Fibroblast of lung (primary cell): Measurements from ENCODE around the gene MAOA. TPM values are rescaled to one million over a fixed set of nuclear protein-coding genes. Genes with fewer than 3 reads are reported as not detected.

Source experiments
- DNase-seq, 2 donors: peaks; one replicate each; pipeline versions ENCODE4 v3.0.0 to v3.0.0-alpha.2; 2010; ENCODE audit warnings: low read depth in 2 of 2
- H2AFZ ChIP-seq: 2 replicates; pipeline ENCODE4 v1.5.1; 2012; ENCODE audit warnings: low read length, control low read depth, inconsistent platforms
- H3K27ac ChIP-seq: 2 replicates; pipeline ENCODE4 v1.5.1; 2011; ENCODE audit warnings: low read length, control low read depth; ENCODE audit not compliant: insufficient read depth
- H3K27me3 ChIP-seq: 2 replicates; pipeline ENCODE4 v1.5.1; 2011; ENCODE audit warnings: mild to moderate bottlenecking, low read length; ENCODE audit not compliant: control insufficient read depth, insufficient read depth
- H3K36me3 ChIP-seq: 2 replicates; pipeline ENCODE4 v1.5.1; 2011; ENCODE audit warnings: low read length; ENCODE audit not compliant: control insufficient read depth, insufficient read depth
- H3K4me1 ChIP-seq: 2 replicates; pipeline ENCODE4 v1.5.1; 2011; ENCODE audit warnings: low read length; ENCODE audit not compliant: control insufficient read depth, insufficient read depth; ENCODE audit errors: extremely low read depth
- H3K4me2 ChIP-seq: 2 replicates; pipeline ENCODE4 v1.5.1; 2011; ENCODE audit warnings: low read length, control low read depth; ENCODE audit not compliant: insufficient read depth; ENCODE audit errors: extremely low read depth
- H3K4me3 ChIP-seq, 4 experiments: fragments of 200-600 bp in 1 of 4; sonication (generic) in 1 of 4; replicated peaks in 1 of 4; 2 replicates each; pipeline ENCODE4 v1.5.1; 2011 to 2016; ENCODE audit warnings: low read length in 4 of 4, low read depth in 3 of 4, mild to moderate bottlenecking in 3 of 4, control low read depth in 2 of 4, inconsistent platforms in 1 of 4, mixed read lengths in 1 of 4; ENCODE audit not compliant: insufficient read depth in 1 of 4; ENCODE audit errors: control extremely low read depth in 1 of 4
- H3K79me2 ChIP-seq: 2 replicates; pipeline ENCODE4 v1.5.1; 2012; ENCODE audit warnings: mild to moderate bottlenecking, low read length, inconsistent platforms; ENCODE audit not compliant: control insufficient read depth, insufficient read depth
- H3K9ac ChIP-seq: 2 replicates; pipeline ENCODE4 v1.5.1; 2011; ENCODE audit warnings: mild to moderate bottlenecking, low read length, control low read depth; ENCODE audit not compliant: insufficient read depth
- H3K9me3 ChIP-seq: 2 replicates; pipeline ENCODE4 v1.5.1; 2012; ENCODE audit warnings: low read depth, low read length; ENCODE audit not compliant: control insufficient read depth, insufficient read depth
- H4K20me1 ChIP-seq: 2 replicates; pipeline ENCODE4 v1.5.1; 2011; ENCODE audit warnings: low read length; ENCODE audit not compliant: control insufficient read depth, insufficient read depth; ENCODE audit errors: extremely low read depth
- CTCF ChIP-seq, 2 donors: IDR thresholded peaks in 1 of 2; conservative IDR thresholded peaks in 1 of 2; 1 replicate in 1 of 2; 2 replicates in 1 of 2; pipeline ENCODE4 v1.5.1; 2011 to 2012; ENCODE audit warnings: low read length in 2 of 2, control low read depth in 1 of 2, inconsistent platforms in 1 of 2, low read depth in 1 of 2, mild to moderate bottlenecking in 1 of 2
- EZH2 ChIP-seq: IDR thresholded peaks from 2 replicates; pipeline ENCODE4 v1.5.1; 2012; ENCODE audit warnings: low read length, control low read depth, mild to moderate bottlenecking; ENCODE audit errors: missing control alignments
- polyA plus RNA-seq, 2 donors: library from polyadenylated mRNA; depleted of rRNA in 1 of 2; stranded (reverse) in 1 of 2; unstranded in 1 of 2; fragments of >200 nt; gene quantifications; 2 replicates each; pipeline ENCODE4 v1.2.1, GENCODE V29; 2011 to 2012; ENCODE audit warnings: missing spikeins in 1 of 2
- total RNA-seq: library from RNA; depleted of rRNA; stranded (reverse); fragments of >200 nt; gene quantifications from 2 replicates; pipeline ENCODE4 v1.2.1, GENCODE V29; 2014

The MAOA gene
- total and polyA plus RNA-seq, 2 donors (not counting 1 experiment from before 2014, with no cell fraction given) = 12.8 to 27.6 TPM

GRCh38 chrX:43758044-43758443 lies 101.9 kb downstream of the MAOA start:
- H3K9ac ChIP-seq = no peak overlapping the region
- no peak for TF ChIP-seq CTCF (conservative IDR thresholded peaks at IDR 0.05 in 1 of 2, IDR thresholded peaks at IDR 0.05 in 1 of 2; ENCODE audit: low read depth in 1 of 2, low read length in 2 of 2)
- TF ChIP-seq EZH2 = no peak
- H3K4me2 ChIP-seq = no peak overlapping the region
- H4K20me1 ChIP-seq = no peaks in the 10 kb centered on the region
- H3K9me3 ChIP-seq = no peaks in the 10 kb centered on the region
- no peaks in the 10 kb centered on the region for H3K27me3 ChIP-seq
- no peaks in the 10 kb centered on the region for H3K79me2 ChIP-seq
- no peaks in the 10 kb centered on the region for H3K36me3 ChIP-seq
- H2AFZ ChIP-seq = no peak overlapping the region
- DNase-seq = no peak
- no peak overlapping the region for H3K4me3 ChIP-seq
- no peaks in the 10 kb centered on the region for H3K4me1 ChIP-seq
- no peak overlapping the region for H3K27ac ChIP-seq

- no peak overlapping the region for H3K4me2 ChIP-seq
- H3K27ac ChIP-seq = no peak overlapping the region
- no peaks in the 10 kb centered on the region for H3K4me1 ChIP-seq
- no peaks in the 10 kb centered on the region for H3K79me2 ChIP-seq
- no peak overlapping the region for H3K9ac ChIP-seq
- TF ChIP-seq EZH2 (no peak), CTCF (conservative IDR thresholded peaks at IDR 0.05 in 1 of 2, IDR thresholded peaks at IDR 0.05 in 1 of 2; ENCODE audit: low read depth in 1 of 2, low read length in 2 of 2) (no peak)
- no peaks in the 10 kb centered on the region for H4K20me1 ChIP-seq
- no peak for DNase-seq
- no peak overlapping the region for H3K4me3 ChIP-seq
- H3K36me3 ChIP-seq = no peaks in the 10 kb centered on the region
- H2AFZ ChIP-seq = no peak overlapping the region
- H3K9me3 ChIP-seq = no peaks in the 10 kb centered on the region
- no peaks in the 10 kb centered on the region for H3K27me3 ChIP-seq
Observed at GRCh38 chrX:43785930-43786591, 130.0 kb downstream of the MAOA start.

Other genes starting within 250 kb of the MAOA start
- 2.1 and 4.6 TPM in 2 replicates for gene MAOB, start 226.2 kb downstream of the MAOA start, total RNA-seq
- gene MAOB, start 226.2 kb downstream of the MAOA start, polyA plus RNA-seq = 3.8 and 21.3 TPM in 2 replicates